IPS DF 6.9 (cell line): Measurements from ENCODE around the gene CDK4.

Experiments used
- DNase-seq: peaks from one replicate; pipeline ENCODE4 v3.0.0-alpha.2; 2013; ENCODE audit warnings: low read depth, low spot score
- H3K27ac ChIP-seq: one replicate; pipeline ENCODE4 v1.5.1; 2013; ENCODE audit warnings: low read length, control low read depth
- H3K27me3 ChIP-seq: 2 replicates; pipeline ENCODE4 v1.6.1; 2013; ENCODE audit warnings: mild to moderate bottlenecking, low read length; ENCODE audit not compliant: control insufficient read depth, insufficient read depth
- H3K36me3 ChIP-seq: 2 replicates; pipeline ENCODE4 v1.6.1; 2013; ENCODE audit warnings: low read length; ENCODE audit not compliant: control insufficient read depth, insufficient read depth
- H3K4me1 ChIP-seq: 2 replicates; pipeline ENCODE4 v1.6.1; 2013; ENCODE audit warnings: low read length; ENCODE audit not compliant: control insufficient read depth, insufficient read depth
- H3K4me3 ChIP-seq: 2 replicates; pipeline ENCODE4 v1.5.1; 2013; ENCODE audit warnings: mild to moderate bottlenecking, low read length
- H3K9me3 ChIP-seq: 2 replicates; pipeline ENCODE4 v1.6.1; 2013; ENCODE audit warnings: low read length, inconsistent platforms; ENCODE audit not compliant: control insufficient read depth, insufficient read depth
- WGBS: extraction: QIAGEN DNeasy Blood & Tissue Kit; methylation state at CpG from one replicate; pipeline ENCODE4 v1.1.7; 2013; ENCODE audit warnings: mixed read lengths, missing lambda C conversion rate; ENCODE audit not compliant: insufficient read length, insufficient coverage; 5-methylcytosine and 5-hydroxymethylcytosine counted together

CDK4 gene

GRCh38 chr12:57772429-57773322 lies 20.6 kb upstream of the CDK4 start, which contains the start of gene EEF1AKMT3:
Gene EEF1AKMT3, plus strand, starts transcription at chr12:57772614. Its CDS starts 111 bp downstream, at chr12:57772725.
- no CpG with 5 or more reads among the region's 67 CpGs for WGBS
- no peaks in the 10 kb centered on the region for H3K9me3 ChIP-seq
- no peak within 1 kb of the TSS for H3K27ac ChIP-seq
- peak within 1 kb of the TSS; percentile 85 for H3K4me3 ChIP-seq
- peaks cover 1% of the 10 kb centered on the region; the same call in 1 of the 2 replicates for H3K4me1 ChIP-seq
- DNase-seq: no peak
- no peaks in the 10 kb centered on the region for H3K27me3 ChIP-seq
- peaks cover 7% of the 10 kb centered on the region; the same call in 1 of the 2 replicates for H3K36me3 ChIP-seq

DNA sequence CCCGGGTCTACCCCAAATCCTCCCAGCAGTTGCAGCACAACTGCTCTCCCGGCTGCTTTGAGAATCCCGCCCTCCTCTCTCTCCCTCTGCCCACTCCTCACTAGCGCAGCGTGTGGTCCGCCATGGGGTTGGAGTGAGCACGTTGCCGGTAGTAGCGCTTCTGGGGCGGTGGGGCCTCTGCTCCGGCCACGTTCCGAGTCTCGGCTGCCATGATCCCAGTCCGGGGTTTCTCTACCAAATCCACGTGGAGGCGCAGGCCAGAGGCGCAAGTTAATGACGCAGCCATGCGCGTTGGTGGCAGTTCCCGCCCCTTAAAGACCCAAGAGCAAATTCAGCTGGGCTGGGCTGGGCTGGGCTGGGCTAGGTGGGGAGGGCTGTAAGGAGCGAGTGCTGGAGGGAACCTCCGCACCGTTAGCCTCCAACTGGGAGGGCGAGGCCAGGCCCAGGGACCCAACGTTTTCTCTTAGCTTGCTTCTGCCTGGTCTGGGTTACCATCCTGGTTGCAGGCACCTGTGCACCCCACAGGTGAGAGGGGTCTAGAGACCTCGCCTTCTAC lies 19.8 kb upstream of the CDK4 start, which contains the start of gene METTL1:
Gene METTL1 (minus strand): TSS at position 233 of the 556 bp plus-strand sequence. CDS start 22 bp downstream, at position 211.
- H3K36me3 ChIP-seq: peaks cover 7% of the 10 kb centered on the region; the same call in 1 of the 2 replicates
- no peak within 1 kb of the TSS for H3K27ac ChIP-seq
- peaks cover 3% of the 10 kb centered on the region; the same call in 1 of the 2 replicates for H3K4me1 ChIP-seq
- peak within 1 kb of the TSS; percentile 85 for H3K4me3 ChIP-seq
- no peaks in the 10 kb centered on the region for H3K9me3 ChIP-seq
- no CpG with 5 or more reads among the region's 28 CpGs for WGBS
- no peaks in the 10 kb centered on the region; the same call in 1 of the 2 replicates for H3K27me3 ChIP-seq
- peak; percentile 94 for DNase-seq

- Histone ChIP-seq H3K4me1 (peaks cover 3% of the 10 kb centered on the region; the same call in 1 of the 2 replicates), H3K9me3 (no peaks in the 10 kb centered on the region), H3K27me3 (peaks cover 5% of the 10 kb centered on the region), H3K27ac (no peak overlapping the region), H3K36me3 (peaks cover 7% of the 10 kb centered on the region; the same call in 1 of the 2 replicates), H3K4me3 (peak overlapping the region; percentile 85; the same call in 1 of the 2 replicates)
- no CpG with 5 or more reads among the region's 16 CpGs for WGBS
- peak; percentile 92 for DNase-seq
Observed at GRCh38 chr12:57771236-57771872, 19.2 kb upstream of the CDK4 start.

DNA sequence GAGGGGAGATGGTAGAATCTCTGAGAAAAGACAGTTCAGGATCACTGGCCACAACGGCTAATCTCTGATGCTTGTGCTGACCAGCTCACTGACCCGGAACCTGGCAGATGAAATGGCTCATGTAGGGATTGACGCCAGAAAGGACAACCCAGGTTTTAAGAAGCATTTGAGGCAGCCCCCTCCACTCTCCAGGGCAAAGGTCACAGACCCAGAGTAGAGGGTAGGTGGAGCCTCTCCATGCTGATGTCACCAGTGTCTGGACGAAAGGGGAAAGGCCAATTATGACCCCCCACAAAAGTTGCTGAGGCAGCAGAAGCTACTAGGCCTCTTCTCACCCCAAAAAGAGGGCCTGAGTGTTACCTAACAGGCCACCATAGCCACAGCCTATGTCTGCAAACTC lies 18.6 kb upstream of the CDK4 start:
- Histone ChIP-seq H3K9me3 (no peaks in the 10 kb centered on the region), H3K36me3 (peaks cover 7% of the 10 kb centered on the region; the same call in 1 of the 2 replicates), H3K27ac (no peak overlapping the region), H3K27me3 (peaks cover 11% of the 10 kb centered on the region), H3K4me1 (peaks cover 3% of the 10 kb centered on the region; the same call in 1 of the 2 replicates), H3K4me3 (no peak overlapping the region)
- no CpG with 5 or more reads among the region's 4 CpGs for WGBS
- DNase-seq: no peak

DNA sequence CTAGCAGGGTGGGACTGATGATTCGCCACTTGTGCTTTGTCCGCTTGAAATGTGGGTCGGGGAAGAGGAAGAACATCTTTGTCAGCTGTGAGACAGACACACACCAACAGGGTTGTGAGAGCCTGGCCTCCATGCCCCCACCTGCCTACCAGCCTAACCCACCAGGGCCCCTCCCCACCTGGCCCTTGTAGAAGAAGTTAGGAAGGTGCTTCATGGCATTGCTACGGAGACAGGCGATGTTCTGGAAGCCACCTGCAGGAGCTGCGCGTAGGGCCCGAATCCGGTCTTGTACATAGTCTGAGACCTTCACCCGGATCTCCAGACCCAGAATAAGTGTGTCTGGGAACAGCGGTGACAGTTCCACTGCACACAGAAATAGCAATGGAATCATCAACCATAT lies 17.5 kb upstream of the CDK4 start:
- no CpG with 5 or more reads among the region's 11 CpGs for WGBS
- peaks cover 4% of the 10 kb centered on the region; the same call in 1 of the 2 replicates for H3K4me1 ChIP-seq
- peaks cover 7% of the 10 kb centered on the region; the same call in 1 of the 2 replicates for H3K36me3 ChIP-seq
- no peak overlapping the region for H3K27ac ChIP-seq
- peaks cover 21% of the 10 kb centered on the region for H3K27me3 ChIP-seq
- no peaks in the 10 kb centered on the region for H3K9me3 ChIP-seq
- H3K4me3 ChIP-seq: no peak overlapping the region
- no peak for DNase-seq

DNA sequence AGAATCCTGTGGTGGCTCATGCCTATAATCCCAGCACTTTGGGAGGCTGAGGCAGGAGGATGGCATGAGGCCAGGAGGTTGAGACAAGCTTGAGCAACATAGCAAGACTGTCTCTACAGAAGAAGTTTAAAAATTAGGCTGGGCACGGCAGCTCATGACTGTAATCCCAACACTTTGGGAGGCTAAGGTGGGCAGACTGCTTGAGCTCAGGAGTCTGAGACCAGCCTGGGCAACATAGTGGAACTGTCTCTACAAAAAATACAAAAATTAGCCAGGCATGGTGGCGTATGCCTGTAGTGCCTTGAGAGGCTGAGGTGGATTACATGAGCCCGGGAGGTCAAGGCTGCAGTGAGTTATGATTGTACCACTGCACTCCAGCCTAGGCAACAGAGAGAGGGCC lies 15.8 kb upstream of the CDK4 start:
- Histone ChIP-seq H3K27me3 (peaks cover 26% of the 10 kb centered on the region), H3K4me3 (no peak overlapping the region), H3K36me3 (peaks cover 7% of the 10 kb centered on the region; the same call in 1 of the 2 replicates), H3K27ac (no peak overlapping the region), H3K4me1 (peaks cover 4% of the 10 kb centered on the region), H3K9me3 (no peaks in the 10 kb centered on the region)
- no CpG with 5 or more reads among the region's 3 CpGs for WGBS
- no peak for DNase-seq

DNA sequence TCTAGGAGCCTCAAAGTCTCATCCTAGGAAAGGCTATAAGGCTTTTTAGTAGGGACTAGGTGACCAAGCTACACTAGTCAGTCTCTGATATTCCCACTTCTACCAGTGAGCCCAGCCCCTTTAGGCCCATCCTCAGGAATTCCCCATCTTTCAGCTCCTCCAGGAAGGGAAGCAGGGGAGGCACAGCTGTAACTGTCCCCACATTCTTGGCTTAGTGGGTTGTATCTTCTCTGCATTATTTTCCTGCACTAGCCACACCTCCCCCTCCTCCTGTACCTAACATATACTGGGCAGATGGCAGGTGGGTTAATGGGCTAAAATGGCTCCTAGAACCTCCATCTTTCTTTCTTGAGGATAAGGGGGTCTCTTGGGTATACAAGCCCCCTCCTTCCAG lies 15.2 kb upstream of the CDK4 start:
- Histone ChIP-seq H3K4me3 (no peak overlapping the region), H3K9me3 (no peaks in the 10 kb centered on the region), H3K27me3 (peaks cover 28% of the 10 kb centered on the region), H3K4me1 (peaks cover 4% of the 10 kb centered on the region), H3K36me3 (peaks cover 7% of the 10 kb centered on the region; the same call in 1 of the 2 replicates), H3K27ac (no peak overlapping the region)
- no peak for DNase-seq

- no CpG with 5 or more reads among the region's 38 CpGs for WGBS
- H3K4me3 ChIP-seq: peak within 1 kb of the TSS; percentile 46; the same call in 1 of the 2 replicates
Observed at GRCh38 chr12:57766464-57767304, 14.6 kb upstream of the CDK4 start, which contains the start of gene CYP27B1. Gene CYP27B1, minus strand, starts transcription at chr12:57767078. Its CDS starts 37 bp downstream, at chr12:57767041.

GRCh38 chr12:57765698-57766463 lies 13.8 kb upstream of the CDK4 start:
- Histone ChIP-seq H3K4me3 (peak overlapping the region; percentile 46; the same call in 1 of the 2 replicates), H3K27ac (no peak overlapping the region), H3K27me3 (peaks cover 28% of the 10 kb centered on the region), H3K9me3 (no peaks in the 10 kb centered on the region), H3K36me3 (peaks cover 7% of the 10 kb centered on the region; the same call in 1 of the 2 replicates), H3K4me1 (peaks cover 3% of the 10 kb centered on the region; the same call in 1 of the 2 replicates)
- WGBS: no CpG with 5 or more reads among the region's 40 CpGs
- no peak for DNase-seq

More at GRCh38 chr12:57766464-57767304, 14.6 kb upstream of the CDK4 start, which contains the start of gene CYP27B1:
- Histone ChIP-seq H3K9me3 (no peaks in the 10 kb centered on the region), H3K27me3 (peaks cover 28% of the 10 kb centered on the region), H3K36me3 (peaks cover 7% of the 10 kb centered on the region; the same call in 1 of the 2 replicates), H3K27ac (no peak within 1 kb of the TSS), H3K4me1 (peaks cover 4% of the 10 kb centered on the region)
- DNase-seq: no peak
